A549 (cell line): ENCODE measurements around the gene THEM4. TPM values are rescaled to one million over a fixed set of nuclear protein-coding genes. Genes with fewer than 3 reads are reported as not detected.

Experiments
- ATAC-seq, 2 experiments: fragments of 200-7000 bp in 1 of 2; fragments of >200 bp in 1 of 2; cut with Nextera tagmentation in 1 of 2; cut with Tn5 transposase in 1 of 2; 3 replicates each; pipeline versions ENCODE4 v1.8.0 to v1.9.1; 2018 to 2020; ENCODE audit warnings: mild to moderate bottlenecking in 1 of 2, moderate library complexity in 1 of 2
- CTCF ChIA-PET: fragments of 300-600 bp; sonication (Branson Sonifier 250); formaldehyde crosslinking; extraction: SDS; loops from one replicate; lab custom pipeline; 2021; ENCODE audit warnings: antibody characterized with exemption, inconsistent platforms; lab: Yijun Ruan, JAX
- POLR2A ChIA-PET: fragments of 350-600 bp; formaldehyde crosslinking; extraction: SDS; loops from one replicate; lab custom pipeline; 2021; ENCODE audit warnings: antibody characterized with exemption, inconsistent platforms; lab: Yijun Ruan, JAX
- DNase-seq, 2 experiments: peaks; one replicate each; pipeline versions ENCODE4 v3.0.0 to v3.0.0-alpha.2; 2011 to 2016; ENCODE audit warnings: low read depth in 1 of 2, low spot score in 1 of 2
- FAIRE-seq: peaks from 2 replicates; lab custom pipeline; 2011; peaks lifted over from hg19 to GRCh38; lab: Jason Lieb, UNC
- H3K27ac ChIP-seq, 2 experiments: fragments of >200 bp; sonication (Bioruptor Twin); formaldehyde crosslinking; 3 replicates each; pipeline ENCODE4 v1.5.1; 2016 to 2017
- H3K4me1 ChIP-seq: fragments of >200 bp; sonication (Bioruptor Twin); formaldehyde crosslinking; 3 replicates; pipeline ENCODE4 v1.6.1; 2016
- H3K4me2 ChIP-seq: fragments of >200 bp; sonication (Bioruptor Twin); formaldehyde crosslinking; 3 replicates; pipeline ENCODE4 v1.6.1; 2016
- H3K4me3 ChIP-seq: fragments of >200 bp; sonication (Bioruptor Twin); formaldehyde crosslinking; 3 replicates; pipeline ENCODE4 v1.5.1; 2016
- H3K9me3 ChIP-seq: fragments of >200 bp; sonication (Bioruptor Twin); formaldehyde crosslinking; 3 replicates; pipeline ENCODE4 v1.6.1; 2016
- BHLHE40 ChIP-seq: IDR thresholded peaks from 2 replicates; pipeline ENCODE4 v1.6.1; 2012; ENCODE audit warnings: low read depth, low read length, inconsistent platforms
- CEBPB ChIP-seq, 2 experiments: fragments of >200 bp in 1 of 2; sonication (Bioruptor Twin) in 1 of 2; formaldehyde crosslinking in 1 of 2; IDR thresholded peaks; 2 replicates each; pipeline ENCODE4 v1.6.1; 2012 to 2016
- ELK1 ChIP-seq: fragments of 150-350 bp; IDR thresholded peaks from 2 replicates; pipeline ENCODE4 v1.6.1; 2014; ENCODE audit warnings: low read depth, mild to moderate bottlenecking, low read length
- EP300 ChIP-seq, 2 experiments: fragments of >200 bp; sonication (Bioruptor Twin); formaldehyde crosslinking; IDR thresholded peaks; 2 replicates in 1 of 2; 3 replicates in 1 of 2; pipeline ENCODE4 v1.6.1; 2016 to 2017
- FOSB ChIP-seq: fragments of 250-450 bp; sonication (Bioruptor Pico); IDR thresholded peaks from 2 replicates; pipeline ENCODE4 v1.5.0; 2020; ENCODE audit warnings: mild to moderate bottlenecking, moderate library complexity
- GATA3 ChIP-seq: IDR thresholded peaks from 2 replicates; pipeline ENCODE4 v1.6.1; 2012; ENCODE audit warnings: borderline replicate concordance
- HDAC2 ChIP-seq: fragments of 200-600 bp; sonication (generic); IDR thresholded peaks from 2 replicates; pipeline ENCODE4 v1.6.1; 2016
- HES2 ChIP-seq: fragments of >200 bp; sonication (Bioruptor Twin); formaldehyde crosslinking; IDR thresholded peaks from 2 replicates; pipeline ENCODE4 v1.6.1; 2016
- HEYL ChIP-seq: fragments of 250-450 bp; sonication (Bioruptor Pico); IDR thresholded peaks from 2 replicates; pipeline ENCODE4 v1.8.0; 2021; ENCODE audit warnings: mild to moderate bottlenecking, moderate library complexity
- HOXA7 ChIP-seq: fragments of 250-450 bp; sonication (Bioruptor Pico); IDR thresholded peaks from 2 replicates; pipeline ENCODE4 v1.5.0; 2020; ENCODE audit warnings: mild to moderate bottlenecking, moderate library complexity
- JUN ChIP-seq, 2 experiments: fragments of >200 bp; sonication (Bioruptor Twin); formaldehyde crosslinking; IDR thresholded peaks; 2 replicates in 1 of 2; 3 replicates in 1 of 2; pipeline ENCODE4 v1.6.1; 2016 to 2017
- MAX ChIP-seq: IDR thresholded peaks from 2 replicates; pipeline ENCODE4 v1.6.1; 2012
- MAZ ChIP-seq: fragments of 150-350 bp; IDR thresholded peaks from 2 replicates; pipeline ENCODE4 v1.6.1; 2014; ENCODE audit warnings: antibody characterized with exemption, low read depth, low read length, borderline replicate concordance
- POLR2AphosphoS2 ChIP-seq: conservative IDR thresholded peaks from 2 replicates; pipeline ENCODE4 v1.6.1; 2012; ENCODE audit warnings: low read length, improper control_type of control experiment, inconsistent platforms
- RAD21 ChIP-seq, 2 experiments: fragments of >200 bp in 1 of 2; sonication (Bioruptor Twin) in 1 of 2; formaldehyde crosslinking in 1 of 2; IDR thresholded peaks in 1 of 2; conservative IDR thresholded peaks in 1 of 2; 2 replicates in 1 of 2; 3 replicates in 1 of 2; pipeline ENCODE4 v1.6.1; 2012 to 2018; ENCODE audit warnings: inconsistent platforms in 1 of 2
- RARB ChIP-seq: fragments of 250-450 bp; sonication (Bioruptor Pico); IDR thresholded peaks from 2 replicates; pipeline ENCODE4 v1.8.0; 2021; ENCODE audit warnings: mild to moderate bottlenecking, moderate library complexity
- REST ChIP-seq: fragments of 200-600 bp; sonication (generic); IDR thresholded peaks from 2 replicates; pipeline ENCODE4 v1.6.1; 2016; ENCODE audit warnings: antibody characterized with exemption, mild to moderate bottlenecking, moderate library complexity
- RFX5 ChIP-seq: fragments of 450-650 bp; IDR thresholded peaks from 2 replicates; pipeline ENCODE4 v1.7.1; 2014; ENCODE audit warnings: antibody characterized with exemption, mild to moderate bottlenecking, moderate library complexity
- TP53 ChIP-seq: fragments of 250-450 bp; sonication (Bioruptor Pico); IDR thresholded peaks from 2 replicates; pipeline ENCODE4 v1.5.0; 2021; ENCODE audit warnings: mild to moderate bottlenecking, moderate library complexity
- USF2 ChIP-seq: fragments of 450-650 bp; IDR thresholded peaks from 2 replicates; pipeline ENCODE4 v1.6.1; 2014; ENCODE audit warnings: antibody characterized with exemption
- WGBS: methylation state at CpG from one replicate; pipeline ENCODE4 v1.1.6; 2017; ENCODE audit errors: missing lambda C conversion rate; 5-methylcytosine and 5-hydroxymethylcytosine counted together
- polyA plus RNA-seq, 4 experiments: library from polyadenylated mRNA; depleted of rRNA in 3 of 4; stranded (reverse); fragments of >200 nt; fragmentation: RNase III in 1 of 4; extraction: RNeasy Plus Mini Kit Qiagen cat#74134 plus additional on column Dnase treatment in 1 of 4; gene quantifications; 2 replicates in 3 of 4; 3 replicates in 1 of 4; pipeline ENCODE4 v1.2.3, GENCODE V29; 2011 to 2017

THEM4 gene
- polyA plus RNA-seq, 2 of the 4 experiments (the other 2 are of a cell fraction): 16.6 to 32.3 TPM

- peak overlapping the region in 1 of 2 experiments; percentile 38; a peak in 2 of 6 replicates for H3K27ac ChIP-seq
- FAIRE-seq: no peak
- POLR2A ChIA-PET: interaction anchor here (2.6 kb wide), 1 partner anchor 11 kb away, joined by 7 read pairs; the partner anchor contains the start of gene THEM4
Measured at GRCh38 chr1:151897991-151898431, 11.3 kb downstream of the THEM4 start.

More at GRCh38 chr1:151897991-151898431, 11.3 kb downstream of the THEM4 start:
- WGBS: 86% methylated on average over 10 of the region's 10 CpGs
- no peak overlapping the region for H3K4me3 ChIP-seq
- H3K4me2 ChIP-seq: 0 out of 3 replicates have a peak overlapping the region, but pooled peaks have one; percentile 29
- peaks cover 21% of the 10 kb centered on the region for H3K9me3 ChIP-seq
- CTCF ChIA-PET: interaction anchor here (1.1 to 4.2 kb wide), 6 partner anchors 10 to 288 kb away, joined by 3 to 26 read pairs (median 4); partner anchors contain the start of gene THEM4
- ATAC-seq (no peak), DNase-seq (no peak)
- TF ChIP-seq HEYL (CRISPR knock-in tag) (no peak), FOSB (CRISPR knock-in tag) (no peak), HDAC2 (no peak), RFX5 (no peak), RARB (CRISPR knock-in tag) (no peak), GATA3 (no peak), REST (no peak), BHLHE40 (no peak), MAZ (no peak), JUN (IDR thresholded peaks at IDR 0.05) (no peak), HOXA7 (CRISPR knock-in tag) (no peak), USF2 (no peak), CEBPB (IDR thresholded peaks at IDR 0.05) (no peak), RAD21 (conservative IDR thresholded peaks at IDR 0.05 in 1 of 2, IDR thresholded peaks at IDR 0.05 in 1 of 2) (no peak), POLR2AphosphoS2 (no peak), ELK1 (no peak), EP300 (IDR thresholded peaks at IDR 0.05) (no peak), HES2 (no peak), MAX (no peak), TP53 (CRISPR knock-in tag) (no peak)
- peaks cover 11% of the 10 kb centered on the region for H3K4me1 ChIP-seq
